IPS-18a (cell line): ENCODE results near the gene SPAAR.
"Not testable (repeated sequence)": the region's sequence is repeated elsewhere in the genome, so short reads cannot be mapped to it uniquely, and the experiment has no call there.

Experiments
- H3K27ac ChIP-seq: one replicate; pipeline ENCODE4 v1.5.1; 2013; ENCODE audit warnings: low read length
- H3K27me3 ChIP-seq: one replicate; pipeline ENCODE4 v1.6.1; 2013; ENCODE audit warnings: mild to moderate bottlenecking, low read length; ENCODE audit not compliant: control insufficient read depth, insufficient read depth
- H3K36me3 ChIP-seq: one replicate; pipeline ENCODE4 v1.6.1; 2013; ENCODE audit warnings: low read depth, low read length; ENCODE audit not compliant: control insufficient read depth
- H3K4me1 ChIP-seq: one replicate; pipeline ENCODE4 v1.6.1; 2013; ENCODE audit warnings: low read depth, low read length; ENCODE audit not compliant: control insufficient read depth
- H3K4me3 ChIP-seq: one replicate; pipeline ENCODE4 v1.5.1; 2013; ENCODE audit warnings: low read length
- H3K9ac ChIP-seq: one replicate; pipeline ENCODE4 v1.6.1; 2013; ENCODE audit warnings: mild to moderate bottlenecking, low read length, moderate library complexity
- H3K9me3 ChIP-seq: one replicate; pipeline ENCODE4 v1.6.1; 2013; ENCODE audit warnings: low read depth, low read length; ENCODE audit not compliant: control insufficient read depth

Gene SPAAR

DNA sequence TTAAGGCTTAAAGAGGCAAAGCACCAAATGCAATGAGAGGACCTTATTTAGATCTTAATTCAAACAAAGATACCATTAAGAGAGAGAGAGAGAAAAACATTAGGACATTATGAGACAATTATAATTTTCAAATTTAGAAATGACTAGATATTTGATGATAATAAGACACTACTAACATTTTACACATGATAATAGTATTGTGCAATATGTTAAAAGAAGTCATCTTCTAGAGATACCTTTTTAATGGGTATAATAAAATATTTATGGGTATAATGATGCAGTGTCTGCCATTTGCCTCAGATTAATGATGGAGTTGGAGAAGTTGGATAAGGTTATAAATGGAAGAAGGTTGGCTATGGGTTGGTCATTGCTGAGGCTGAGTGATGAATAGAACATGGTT is 21.2 kb downstream of the SPAAR start:
- no peaks in the 10 kb centered on the region for H3K36me3 ChIP-seq
- no peak overlapping the region for H3K27ac ChIP-seq
- no peak overlapping the region for H3K4me3 ChIP-seq
- no peaks in the 10 kb centered on the region for H3K9me3 ChIP-seq
- no peaks in the 10 kb centered on the region for H3K4me1 ChIP-seq
- no peak overlapping the region for H3K9ac ChIP-seq
- peaks cover 6% of the 10 kb centered on the region for H3K27me3 ChIP-seq

DNA sequence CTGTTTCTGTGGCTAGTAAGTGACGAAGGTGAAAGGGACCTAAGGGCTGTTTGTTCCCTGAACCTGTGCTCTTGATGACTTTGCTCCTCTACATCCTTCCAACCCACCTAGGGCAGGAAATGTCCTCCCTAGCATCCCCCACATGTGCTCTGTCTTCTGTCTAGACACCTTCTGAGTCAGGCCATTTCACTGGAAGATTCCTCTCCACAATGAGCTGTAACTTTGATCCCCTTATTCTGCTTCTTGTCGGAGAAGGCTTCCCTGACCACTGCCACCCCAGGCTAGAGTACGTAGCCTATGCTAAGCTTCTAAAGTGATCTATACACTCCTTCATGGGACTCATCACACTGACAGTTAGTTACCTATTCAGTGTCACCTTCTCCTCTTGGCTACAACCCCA is 21.7 kb downstream of the SPAAR start:
- Histone ChIP-seq H3K4me3 (no peak overlapping the region), H3K27ac (no peak overlapping the region), H3K9ac (no peak overlapping the region), H3K9me3 (no peaks in the 10 kb centered on the region), H3K36me3 (no peaks in the 10 kb centered on the region), H3K27me3 (peaks cover 6% of the 10 kb centered on the region), H3K4me1 (no peaks in the 10 kb centered on the region)

- no peaks in the 10 kb centered on the region for H3K4me1 ChIP-seq
- H3K27ac ChIP-seq: no peak overlapping the region
- no peaks in the 10 kb centered on the region for H3K9me3 ChIP-seq
- peaks cover 6% of the 10 kb centered on the region for H3K27me3 ChIP-seq
- no peaks in the 10 kb centered on the region for H3K36me3 ChIP-seq
- no peak overlapping the region for H3K9ac ChIP-seq
- H3K4me3 ChIP-seq: no peak overlapping the region
Measured at GRCh38 chr9:35932735-35933134, 23.4 kb downstream of the SPAAR start.

DNA sequence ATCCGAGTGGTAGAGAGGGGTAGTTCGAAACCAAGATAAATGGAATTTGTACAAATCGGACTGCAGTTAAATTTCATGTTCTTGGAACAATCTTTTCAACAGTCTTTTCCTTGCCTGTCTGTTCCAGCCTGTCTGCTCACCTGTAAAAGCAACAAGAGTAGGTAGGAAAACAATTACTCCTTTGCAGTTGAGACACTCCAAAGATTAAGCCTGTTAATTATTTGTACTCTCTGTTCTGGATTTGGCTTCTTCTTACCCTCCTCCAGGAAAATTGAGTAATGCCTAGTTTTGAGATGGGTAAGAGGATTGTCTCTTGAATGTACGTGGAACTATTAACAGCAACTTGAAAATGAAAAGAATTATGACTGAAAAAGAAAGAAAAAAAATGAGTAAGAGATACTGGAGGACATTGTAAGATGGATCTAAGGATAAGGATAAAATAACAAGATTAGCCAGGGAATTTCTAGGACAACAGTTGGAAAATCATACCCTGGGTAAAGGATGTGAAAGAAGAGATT is 24.3 kb downstream of the SPAAR start:
- no peaks in the 10 kb centered on the region for H3K36me3 ChIP-seq
- no peaks in the 10 kb centered on the region for H3K9me3 ChIP-seq
- peaks cover 6% of the 10 kb centered on the region for H3K27me3 ChIP-seq
- no peak overlapping the region for H3K27ac ChIP-seq
- no peaks in the 10 kb centered on the region for H3K4me1 ChIP-seq
- H3K9ac ChIP-seq: no peak overlapping the region
- H3K4me3 ChIP-seq: no peak overlapping the region

DNA sequence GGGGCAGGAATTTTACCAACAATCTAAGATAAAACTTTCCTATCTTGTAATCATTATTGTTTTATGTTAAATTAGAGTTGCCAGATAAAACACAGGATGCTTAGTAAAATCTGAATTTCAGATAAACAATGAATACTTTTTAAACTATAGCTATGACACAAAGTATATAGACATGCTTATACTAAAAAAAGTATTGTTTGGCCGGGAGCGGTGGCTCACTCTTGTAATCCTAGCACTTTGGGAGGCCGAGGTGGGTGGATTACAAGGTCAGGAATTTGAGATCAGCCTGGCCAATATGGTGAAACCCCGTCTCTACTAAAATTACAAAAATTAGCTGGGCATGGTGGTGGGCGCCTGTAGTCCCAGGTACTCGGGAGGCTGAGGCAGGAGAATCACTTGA is 24.8 kb downstream of the SPAAR start:
- H3K27me3 ChIP-seq, H3K4me1 ChIP-seq, H3K27ac ChIP-seq, H3K4me3 ChIP-seq, H3K9ac ChIP-seq, H3K36me3 ChIP-seq, H3K9me3 ChIP-seq: not testable (repeated sequence)

GRCh38 chr9:35935261-35935660 is 26.0 kb downstream of the SPAAR start:
- no peak overlapping the region for H3K4me3 ChIP-seq
- H3K36me3 ChIP-seq: no peaks in the 10 kb centered on the region
- H3K27me3 ChIP-seq: peaks cover 12% of the 10 kb centered on the region
- H3K27ac ChIP-seq: no peak overlapping the region
- H3K9ac ChIP-seq: no peak overlapping the region
- H3K4me1 ChIP-seq: no peaks in the 10 kb centered on the region
- H3K9me3 ChIP-seq: no peaks in the 10 kb centered on the region

- no peak overlapping the region for H3K9ac ChIP-seq
- no peaks in the 10 kb centered on the region for H3K4me1 ChIP-seq
- H3K27ac ChIP-seq: no peak overlapping the region
- H3K4me3 ChIP-seq: no peak overlapping the region
- peaks cover 19% of the 10 kb centered on the region for H3K27me3 ChIP-seq
- H3K9me3 ChIP-seq: no peaks in the 10 kb centered on the region
- H3K36me3 ChIP-seq: no peaks in the 10 kb centered on the region
Measured at GRCh38 chr9:35935755-35936509, 26.6 kb downstream of the SPAAR start.

DNA sequence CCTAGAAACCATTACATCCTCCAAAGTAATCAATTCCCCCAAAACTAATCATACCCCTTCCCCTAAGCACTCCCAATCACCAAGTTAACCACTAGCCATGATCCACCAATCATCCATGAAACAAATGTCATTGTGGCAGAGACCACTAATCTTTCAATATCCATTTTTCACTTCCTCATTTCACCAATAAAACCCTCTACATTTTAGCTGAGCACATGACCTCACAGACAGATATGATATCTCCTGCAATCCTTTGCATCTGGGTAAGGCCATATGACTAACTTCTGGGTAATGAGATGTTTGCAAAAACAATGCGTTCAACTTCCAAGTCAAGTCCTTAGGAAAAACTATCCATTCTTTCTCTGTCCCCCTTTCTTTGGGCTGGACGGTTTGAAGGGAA is 27.9 kb downstream of the SPAAR start:
- Histone ChIP-seq H3K9ac (no peak overlapping the region), H3K36me3 (no peaks in the 10 kb centered on the region), H3K27me3 (peaks cover 32% of the 10 kb centered on the region), H3K4me1 (no peaks in the 10 kb centered on the region), H3K9me3 (no peaks in the 10 kb centered on the region), H3K27ac (no peak overlapping the region), H3K4me3 (no peak overlapping the region)

DNA sequence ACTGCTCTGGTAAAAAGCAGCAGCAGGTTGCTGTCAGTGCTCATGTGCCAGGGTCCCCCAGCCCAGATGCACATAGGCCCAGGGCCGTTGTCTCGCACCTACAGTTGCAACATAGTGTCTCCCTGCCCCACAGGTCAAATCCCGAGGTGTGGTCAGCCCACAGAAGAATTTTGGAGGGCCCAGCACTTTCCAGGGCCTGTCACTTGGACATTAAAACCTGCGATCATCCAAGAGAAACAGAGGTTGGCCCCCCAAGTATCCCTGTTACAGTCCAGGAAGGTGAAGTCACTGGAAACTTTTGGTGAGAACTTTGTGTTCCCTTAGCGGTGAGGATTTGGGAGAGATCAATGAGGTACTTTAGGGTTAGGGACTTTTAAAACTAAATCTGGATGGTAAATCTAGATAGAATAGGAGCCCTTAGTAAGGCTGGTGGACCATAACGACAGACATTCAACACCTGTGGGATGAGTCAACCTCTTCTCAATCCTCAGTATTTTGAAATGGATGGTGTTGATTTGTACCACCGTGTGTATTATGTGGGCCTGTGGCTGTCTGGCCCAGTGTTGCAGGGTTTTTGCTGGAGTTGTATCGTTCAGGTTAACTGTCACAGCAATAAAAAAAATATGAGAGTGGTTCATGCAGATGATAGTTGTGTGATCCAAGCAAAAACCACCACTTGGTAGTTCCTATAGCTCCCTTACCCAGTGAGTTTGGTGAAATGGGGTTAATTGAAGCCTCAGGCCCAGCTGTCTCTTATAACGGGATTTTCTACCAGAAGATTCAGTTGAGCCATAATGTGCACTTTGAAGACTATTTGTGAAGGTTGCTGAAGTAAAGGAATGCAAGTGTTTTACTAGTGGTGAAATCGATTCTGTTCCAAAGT is 29.4 kb downstream of the SPAAR start:
- Histone ChIP-seq H3K4me3 (no peak overlapping the region), H3K36me3 (no peaks in the 10 kb centered on the region), H3K9ac (no peak overlapping the region), H3K4me1 (no peaks in the 10 kb centered on the region), H3K9me3 (no peaks in the 10 kb centered on the region), H3K27ac (no peak overlapping the region), H3K27me3 (peaks cover 47% of the 10 kb centered on the region)

- H3K4me1 ChIP-seq: no peaks in the 10 kb centered on the region
- H3K36me3 ChIP-seq: no peaks in the 10 kb centered on the region
- H3K9ac ChIP-seq: no peak overlapping the region
- H3K27me3 ChIP-seq: peaks cover 57% of the 10 kb centered on the region
- no peak overlapping the region for H3K27ac ChIP-seq
- no peak overlapping the region for H3K4me3 ChIP-seq
- no peaks in the 10 kb centered on the region for H3K9me3 ChIP-seq
Measured at GRCh38 chr9:35939679-35940250, 30.5 kb downstream of the SPAAR start.

DNA sequence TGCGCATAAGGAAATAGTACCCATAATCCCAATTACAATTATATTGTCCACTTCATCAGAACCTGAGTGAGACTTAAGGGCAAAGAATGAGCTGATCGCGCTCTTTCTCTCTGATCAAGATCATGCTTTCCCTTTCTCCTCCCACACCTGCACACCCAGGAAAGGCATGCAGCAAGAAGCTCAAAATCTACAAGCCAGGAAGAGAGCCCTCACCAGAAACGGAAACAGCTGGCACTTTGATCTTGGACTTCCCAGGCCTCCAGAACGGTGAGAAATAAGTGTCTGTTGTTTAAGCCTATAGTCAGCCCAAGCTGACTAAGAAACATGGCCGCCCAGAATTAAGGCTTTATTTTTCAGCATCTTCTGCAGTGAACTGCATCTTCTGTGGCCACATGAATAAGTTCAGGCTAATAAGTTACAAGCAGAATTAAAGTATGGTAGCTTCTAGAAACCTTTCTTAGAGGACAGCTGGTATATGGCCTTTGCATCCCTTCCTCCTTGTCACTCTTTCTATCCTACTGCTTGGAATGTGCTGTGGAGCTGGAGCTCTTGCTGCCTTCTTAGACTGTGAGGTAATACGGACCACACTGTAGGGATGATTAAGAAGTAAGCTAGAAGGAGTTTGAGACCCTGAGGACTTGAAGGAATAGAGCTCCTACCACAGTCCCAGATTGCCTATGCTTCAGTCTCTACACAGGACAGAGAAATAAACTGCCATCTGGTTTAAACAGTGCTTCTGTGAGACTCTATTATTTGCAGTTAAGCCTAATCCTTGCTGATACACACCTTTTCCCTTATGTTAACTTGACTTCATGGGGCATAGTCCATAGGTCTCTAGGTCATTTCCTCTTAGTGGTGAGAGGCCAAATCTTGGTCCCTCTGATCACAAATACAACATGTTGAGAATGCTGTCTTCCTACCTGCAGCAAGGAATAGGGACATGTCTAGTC is 31.4 kb downstream of the SPAAR start:
- Histone ChIP-seq H3K27me3 (peaks cover 63% of the 10 kb centered on the region), H3K9me3 (no peaks in the 10 kb centered on the region), H3K4me1 (no peaks in the 10 kb centered on the region), H3K4me3 (no peak overlapping the region), H3K9ac (no peak overlapping the region), H3K27ac (no peak overlapping the region), H3K36me3 (no peaks in the 10 kb centered on the region)
